TTC549 (cell line): ENCODE results near the gene DPY19L1.
"Not testable (repeated sequence)": the region's sequence is repeated elsewhere in the genome, so short reads cannot be mapped to it uniquely, and the experiment has no call there.

ENCODE experiments used
- FAIRE-seq: peaks from 2 replicates; lab custom pipeline; 2012; peaks lifted over from hg19 to GRCh38; lab: Jason Lieb, UNC

DPY19L1 gene

GRCh38 chr7:34988442-34989125, 48.7 kb downstream of the DPY19L1 start:
- not testable (repeated sequence) for FAIRE-seq

- not testable (repeated sequence) for FAIRE-seq
Observed at GRCh38 chr7:34985155-34985554, 52.1 kb downstream of the DPY19L1 start.

GRCh38 chr7:34984140-34984539, 53.1 kb downstream of the DPY19L1 start:
- not testable (repeated sequence) for FAIRE-seq

GRCh38 chr7:34982371-34983019, 54.8 kb downstream of the DPY19L1 start:
- no peak for FAIRE-seq

GRCh38 chr7:34979124-34979523, 58.2 kb downstream of the DPY19L1 start:
- not testable (repeated sequence) for FAIRE-seq

DNA sequence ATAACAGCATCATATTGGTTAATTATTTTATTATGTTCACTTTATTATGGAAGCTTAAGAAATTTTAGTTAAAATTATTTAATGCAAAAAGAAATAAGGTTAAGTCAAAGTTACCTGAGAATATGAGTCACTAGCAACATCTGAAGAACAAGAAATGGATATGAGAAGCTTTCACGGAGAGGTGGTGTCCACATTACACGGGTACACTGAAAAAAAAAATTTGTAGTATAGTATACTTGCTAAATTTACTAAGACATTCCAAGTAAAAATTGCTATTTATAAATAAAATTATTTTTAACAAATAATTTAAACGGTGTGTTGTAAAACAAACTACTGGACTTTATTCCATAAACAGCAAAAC, 63.9 kb downstream of the DPY19L1 start:
- FAIRE-seq, result no peak

- not testable (repeated sequence) for FAIRE-seq
Observed at GRCh38 chr7:34972739-34973399, 64.4 kb downstream of the DPY19L1 start.

GRCh38 chr7:34967818-34968217, 69.5 kb downstream of the DPY19L1 start:
- FAIRE-seq, result not testable (repeated sequence)

DNA sequence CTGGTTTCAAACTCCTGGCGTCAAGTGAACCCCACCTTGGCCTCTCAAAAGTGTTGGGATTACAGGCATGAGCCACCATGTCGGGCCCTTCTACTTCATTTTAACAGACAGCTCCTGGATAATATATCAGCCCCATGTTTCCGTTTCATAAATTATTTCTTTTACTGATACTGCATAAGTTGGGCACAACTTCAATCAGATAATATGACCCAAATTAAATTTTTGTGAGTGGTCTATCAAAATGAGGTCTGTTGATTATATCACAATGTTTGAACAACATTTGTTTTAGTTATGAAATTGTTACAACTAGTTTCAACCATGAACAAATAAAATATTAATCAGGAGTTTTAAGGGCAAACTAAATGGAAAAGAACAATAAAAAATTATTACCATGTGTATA, 70.8 kb downstream of the DPY19L1 start:
- FAIRE-seq, result not testable (repeated sequence)

DNA sequence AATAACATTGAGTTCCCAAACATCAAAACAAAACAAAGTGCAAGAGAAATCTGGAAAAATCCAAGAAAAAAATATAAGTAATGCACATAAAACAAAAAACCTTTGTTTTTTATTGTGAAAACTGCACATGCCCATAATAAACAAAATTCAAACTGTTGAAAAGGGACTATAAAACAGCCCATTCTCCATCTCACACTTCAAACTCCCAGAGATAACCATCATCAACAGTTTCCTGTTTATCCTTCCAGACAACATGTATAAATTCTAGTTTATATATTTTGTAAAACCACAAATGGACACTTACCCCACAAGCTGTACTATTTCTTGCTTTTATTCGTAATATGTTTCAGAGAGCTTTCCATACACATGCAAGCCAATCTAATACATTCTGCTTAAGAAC, 79.3 kb downstream of the DPY19L1 start:
- FAIRE-seq, result no peak

DNA sequence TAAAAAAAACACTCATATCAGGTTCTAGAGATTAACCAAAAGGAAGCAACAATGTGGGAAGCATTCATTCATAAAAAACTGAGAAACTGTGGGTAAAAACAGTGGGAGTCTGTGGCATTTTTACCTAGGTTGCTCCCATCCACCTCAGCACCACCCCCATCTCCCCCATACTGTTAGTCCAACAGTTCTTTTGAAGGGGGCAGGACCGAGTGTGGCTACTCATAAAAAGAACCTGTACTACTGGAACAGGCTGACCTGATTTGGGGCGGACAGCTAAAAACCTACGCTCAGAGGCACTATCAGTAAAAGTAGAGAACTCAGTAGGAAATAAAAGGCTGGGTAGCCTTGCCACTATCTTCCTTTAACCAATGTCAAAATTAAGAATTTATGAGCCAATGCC, 84.5 kb downstream of the DPY19L1 start:
- no peak for FAIRE-seq

GRCh38 chr7:34949361-34949760, 87.9 kb downstream of the DPY19L1 start:
- FAIRE-seq, result no peak

GRCh38 chr7:34947427-34947826, 89.9 kb downstream of the DPY19L1 start:
- FAIRE-seq, result not testable (repeated sequence)

DNA sequence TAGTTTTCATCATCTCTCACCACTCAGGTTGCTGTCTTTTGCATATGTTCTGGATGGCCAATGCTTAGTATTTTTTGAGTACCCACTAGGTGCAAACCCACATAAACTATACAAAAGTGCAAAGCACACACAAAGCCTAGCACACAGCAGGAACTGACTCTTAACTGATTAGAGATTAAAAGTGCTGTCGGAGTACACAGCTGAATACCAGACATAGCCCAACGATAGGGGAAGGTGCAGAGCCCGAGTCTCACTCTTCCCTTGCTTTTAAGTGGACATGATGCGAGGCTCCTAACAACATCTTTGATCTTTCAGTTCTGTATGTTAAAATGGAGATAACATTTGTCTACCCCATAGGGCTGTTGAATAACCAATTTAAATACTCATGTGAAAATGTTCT, 90.8 kb downstream of the DPY19L1 start:
- FAIRE-seq, result no peak

DNA sequence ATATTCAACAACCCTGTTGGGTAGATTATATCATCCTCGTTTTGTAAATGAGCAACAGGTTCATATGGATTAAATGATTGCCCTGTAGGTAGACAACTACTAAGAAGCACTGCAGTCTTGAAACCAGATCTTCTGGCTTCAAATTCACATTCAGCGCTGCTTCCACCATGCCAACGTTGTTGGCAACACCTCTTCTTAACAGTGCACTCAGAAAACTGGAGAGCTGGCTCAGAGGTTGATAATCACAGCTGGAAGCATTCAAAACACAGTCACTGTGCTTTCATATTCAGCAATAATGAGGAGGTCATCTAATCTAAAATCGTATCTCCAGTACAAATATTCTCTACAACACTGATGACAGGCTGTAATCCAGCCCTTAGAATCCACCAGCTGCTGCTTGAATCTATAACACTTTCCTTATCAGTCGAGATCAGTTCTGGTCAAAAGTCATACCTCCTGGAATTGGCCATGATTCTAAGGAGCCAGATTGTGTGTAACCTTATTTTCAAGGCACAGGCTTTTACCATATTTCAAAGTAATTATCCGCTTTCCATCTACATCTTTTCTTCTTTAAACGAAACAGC, 91.3 kb downstream of the DPY19L1 start:
- not testable (repeated sequence) for FAIRE-seq

DNA sequence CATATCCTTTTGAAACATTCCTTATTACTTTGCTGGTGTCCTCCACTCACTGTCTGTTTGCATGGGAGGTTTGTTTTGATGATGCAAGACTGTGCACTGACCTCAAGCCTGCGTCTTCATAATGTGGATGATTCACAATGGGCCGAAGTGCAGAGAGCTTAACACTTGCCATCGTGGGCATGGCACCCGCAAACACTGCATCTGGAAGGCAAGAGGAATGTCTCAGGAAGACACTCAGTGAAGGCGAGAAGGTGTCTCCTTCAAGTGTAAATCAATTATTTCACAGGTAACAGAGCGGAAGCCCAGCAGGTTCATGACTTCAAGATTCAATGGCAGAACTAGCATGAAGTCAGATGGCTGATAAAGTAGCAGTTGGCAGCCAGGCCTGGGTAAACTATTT, 98.1 kb downstream of the DPY19L1 start:
- FAIRE-seq, result no peak

- FAIRE-seq, result not testable (repeated sequence)
Observed at GRCh38 chr7:34935735-34936165, 101.5 kb downstream of the DPY19L1 start.

GRCh38 chr7:34931739-34932138, 105.5 kb downstream of the DPY19L1 start:
- no peak for FAIRE-seq

GRCh38 chr7:34929783-34930182, 107.5 kb downstream of the DPY19L1 start:
- FAIRE-seq, result not testable (repeated sequence)

DNA sequence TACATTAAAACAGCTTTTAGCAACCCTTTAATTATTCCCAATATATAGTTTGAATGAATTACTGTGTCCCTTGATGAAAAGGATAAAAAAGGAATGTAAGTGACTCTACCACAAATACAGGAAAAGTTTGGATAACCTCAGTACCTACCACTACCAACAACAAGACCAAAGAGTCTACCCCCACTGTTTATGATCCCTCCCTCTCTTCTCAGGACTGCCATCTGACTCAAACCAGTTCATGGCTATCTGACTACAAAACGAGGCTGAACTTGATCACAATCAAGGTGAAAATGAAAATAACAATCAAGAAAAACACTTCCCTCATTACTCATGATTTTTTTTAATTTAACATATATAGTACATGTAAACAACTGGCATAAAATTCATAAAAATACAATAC, 108.7 kb downstream of the DPY19L1 start:
- no peak for FAIRE-seq

DNA sequence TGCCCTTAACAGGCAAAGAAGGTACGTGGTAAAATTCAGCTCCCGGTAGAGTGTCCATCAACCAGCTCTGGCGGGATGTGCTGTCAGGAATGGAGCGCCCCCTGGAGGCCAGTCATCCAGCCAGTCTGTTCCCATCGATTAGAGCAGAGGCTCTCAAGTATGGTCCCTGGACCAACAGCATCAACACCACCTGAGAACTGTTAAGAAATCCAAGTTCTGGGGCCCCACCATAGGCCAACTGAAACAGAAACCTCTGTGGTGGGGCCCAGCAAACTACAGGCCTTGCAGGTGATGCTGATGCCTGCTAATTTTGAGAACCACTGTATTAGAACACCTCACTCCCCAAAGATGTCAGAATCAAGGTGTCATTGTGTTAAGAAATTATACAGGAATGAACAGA, 109.2 kb downstream of the DPY19L1 start:
- FAIRE-seq, result no peak

DNA sequence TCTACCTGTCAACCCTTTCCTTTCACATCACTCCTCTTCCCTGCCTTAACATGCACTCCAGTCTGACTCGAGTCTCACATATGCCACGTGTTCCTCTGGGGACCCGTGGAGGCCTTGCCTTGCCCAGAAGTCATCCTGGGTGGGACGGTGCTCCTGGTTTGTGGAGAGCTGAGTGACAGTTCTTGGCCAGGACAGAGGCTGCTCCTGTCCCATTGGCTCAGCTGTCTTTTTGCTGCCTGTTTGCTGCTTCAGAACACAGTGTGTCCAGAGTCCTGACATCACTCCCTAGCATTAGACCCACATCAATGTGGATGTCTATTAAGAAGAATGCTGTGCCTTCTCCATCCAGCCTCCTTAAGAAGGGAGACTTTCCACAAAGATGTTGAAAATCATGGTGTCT, 116.8 kb downstream of the DPY19L1 start:
- FAIRE-seq, result not testable (repeated sequence)

- FAIRE-seq, result not testable (repeated sequence)
Observed at GRCh38 chr7:34919038-34919437, 118.2 kb downstream of the DPY19L1 start.
